WTC11 (cell line): ENCODE results near the gene KIF13A. TPM values are rescaled to one million over a fixed set of nuclear protein-coding genes. Genes with fewer than 3 reads are reported as not detected.

ENCODE experiments used
- ATAC-seq: fragments of 200-7000 bp; cut with Tn5 transposase; 2 replicates; pipeline ENCODE4 v1.10.0; 2021; ENCODE audit warnings: mild to moderate bottlenecking, moderate library complexity
- CTCF ChIA-PET: fragments of 300-600 bp; sonication (Branson Sonifier 250); formaldehyde crosslinking; loops from one replicate; lab custom pipeline; 2021; ENCODE audit warnings: antibody characterized with exemption; lab: Charles Lee
- POLR2A ChIA-PET: fragments of 350-600 bp; sonication (Branson Sonifier 250); formaldehyde crosslinking; loops from one replicate; lab custom pipeline; 2021; ENCODE audit warnings: antibody characterized with exemption; lab: Charles Lee
- DNase-seq: peaks from one replicate; pipeline ENCODE4 v3.0.0; 2021; ENCODE audit warnings: low spot score
- H3K27ac Mint-ChIP-seq: 2 replicates; pipeline ENCODE4 v1.8.0; 2021; ENCODE audit warnings: mixed read lengths
- H3K27me3 Mint-ChIP-seq: 2 replicates; pipeline ENCODE4 v1.8.0; 2021; ENCODE audit warnings: low read depth, mild to moderate bottlenecking, moderate library complexity, mixed read lengths
- H3K36me3 Mint-ChIP-seq: 2 replicates; pipeline ENCODE4 v1.8.0; 2021; ENCODE audit warnings: mixed read lengths
- H3K4me1 Mint-ChIP-seq: 2 replicates; pipeline ENCODE4 v1.8.0; 2022; ENCODE audit warnings: mixed read lengths
- H3K4me3 Mint-ChIP-seq: 2 replicates; pipeline ENCODE4 v1.8.0; 2021; ENCODE audit warnings: mild to moderate bottlenecking, moderate library complexity, mixed read lengths
- H3K9me3 Mint-ChIP-seq: 2 replicates; pipeline ENCODE4 v1.8.0; 2021; ENCODE audit warnings: mixed read lengths
- ATF1 ChIP-seq: sonication (generic); formaldehyde crosslinking; IDR thresholded peaks from 2 replicates; pipeline ENCODE4 v1.8.1; 2023; ENCODE audit warnings: mild to moderate bottlenecking, moderate library complexity, missing genetic modification reagents
- ETV6 ChIP-seq: sonication (generic); formaldehyde crosslinking; IDR thresholded peaks from 2 replicates; pipeline ENCODE4 v1.8.1; 2022; ENCODE audit warnings: mild to moderate bottlenecking, missing genetic modification reagents
- FOXK1 ChIP-seq: sonication (generic); formaldehyde crosslinking; IDR thresholded peaks from 2 replicates; pipeline ENCODE4 v1.8.0; 2022; ENCODE audit warnings: mild to moderate bottlenecking, moderate library complexity, missing genetic modification reagents
- JUN ChIP-seq: sonication (generic); formaldehyde crosslinking; IDR thresholded peaks from 2 replicates; pipeline ENCODE4 v1.8.0; 2023; ENCODE audit warnings: mild to moderate bottlenecking, missing genetic modification reagents
- NFYB ChIP-seq: sonication (generic); formaldehyde crosslinking; conservative IDR thresholded peaks from 2 replicates; pipeline ENCODE4 v1.8.0; 2022; ENCODE audit warnings: low read depth, missing genetic modification reagents
- NR2C2 ChIP-seq: sonication (generic); formaldehyde crosslinking; IDR thresholded peaks from 2 replicates; pipeline ENCODE4 v1.8.0; 2022; ENCODE audit warnings: mild to moderate bottlenecking, missing genetic modification reagents
- OVOL2 ChIP-seq: fragments of 250-450 bp; sonication (Bioruptor Pico); IDR thresholded peaks from 2 replicates; pipeline ENCODE4 v1.9.0; 2021; ENCODE audit warnings: mild to moderate bottlenecking, borderline replicate concordance
- SP1 ChIP-seq: sonication (generic); formaldehyde crosslinking; conservative IDR thresholded peaks from 2 replicates; pipeline ENCODE4 v1.8.1; 2022; ENCODE audit warnings: missing genetic modification reagents
- total RNA-seq: library from RNA; stranded (reverse); gene quantifications from 3 replicates; pipeline ENCODE4 v1.2.3, GENCODE V29; 2021
- TF ChIP-seq, protein P1 (sequence below): sonication (generic); formaldehyde crosslinking; IDR thresholded peaks from 2 replicates; pipeline ENCODE4 v1.8.0; 2023; ENCODE audit warnings: mild to moderate bottlenecking, missing genetic modification reagents
- TF ChIP-seq, protein P2 (sequence below): sonication (generic); formaldehyde crosslinking; conservative IDR thresholded peaks from 2 replicates; pipeline ENCODE4 v1.8.1; 2023; ENCODE audit warnings: mild to moderate bottlenecking, low read depth, missing genetic modification reagents, moderate library complexity
- TF ChIP-seq, protein P3 (sequence below): sonication (generic); formaldehyde crosslinking; IDR thresholded peaks from 2 replicates; pipeline ENCODE4 v1.8.1; 2022; ENCODE audit warnings: mild to moderate bottlenecking, missing genetic modification reagents, moderate library complexity, borderline replicate concordance
- TF ChIP-seq, protein P4 (sequence below): sonication (generic); formaldehyde crosslinking; IDR thresholded peaks from 2 replicates; pipeline ENCODE4 v1.8.0; 2022; ENCODE audit warnings: mild to moderate bottlenecking, missing genetic modification reagents
- TF ChIP-seq, protein P5 (sequence below): fragments of 250-450 bp; sonication (Bioruptor Pico); conservative IDR thresholded peaks from 2 replicates; pipeline ENCODE4 v1.9.0; 2021; ENCODE audit warnings: mild to moderate bottlenecking

Gene KIF13A
- total RNA-seq, 1 experiment from 2014 or later: 32.7 TPM

DNA sequence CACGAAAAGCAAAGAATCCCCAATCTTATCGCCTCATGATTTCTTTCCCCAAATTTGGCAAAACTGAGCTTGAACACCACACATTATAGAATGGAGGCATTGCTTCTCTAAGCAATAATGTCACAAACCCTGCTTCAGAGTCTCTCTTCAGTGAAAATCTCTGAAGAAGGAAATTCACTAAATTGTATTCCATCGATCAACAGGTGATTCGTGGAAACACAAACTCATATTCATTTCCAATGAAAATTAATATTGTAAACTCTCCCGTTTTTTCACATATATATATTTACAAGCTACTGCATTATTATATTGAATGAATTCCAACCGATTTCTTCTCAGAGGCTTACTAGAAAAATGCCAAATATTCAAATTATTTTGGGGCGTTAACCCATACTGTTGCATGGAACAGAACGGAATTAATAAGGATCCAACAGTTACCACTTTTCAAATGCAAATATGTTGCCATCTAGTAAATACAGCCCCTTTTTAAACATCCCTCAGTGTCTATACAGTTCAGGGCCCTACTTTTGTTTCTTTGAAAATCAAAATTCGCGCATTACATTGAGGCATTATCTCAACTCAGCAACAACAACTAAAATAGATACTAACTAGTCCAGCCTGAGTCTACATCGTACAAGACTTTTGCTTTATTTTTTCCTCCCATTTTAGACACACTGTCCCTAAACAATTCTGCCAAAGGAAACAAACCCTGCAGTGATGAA, 1.3 kb downstream of the KIF13A start (continued):
- TF ChIP-seq, protein P1, sequence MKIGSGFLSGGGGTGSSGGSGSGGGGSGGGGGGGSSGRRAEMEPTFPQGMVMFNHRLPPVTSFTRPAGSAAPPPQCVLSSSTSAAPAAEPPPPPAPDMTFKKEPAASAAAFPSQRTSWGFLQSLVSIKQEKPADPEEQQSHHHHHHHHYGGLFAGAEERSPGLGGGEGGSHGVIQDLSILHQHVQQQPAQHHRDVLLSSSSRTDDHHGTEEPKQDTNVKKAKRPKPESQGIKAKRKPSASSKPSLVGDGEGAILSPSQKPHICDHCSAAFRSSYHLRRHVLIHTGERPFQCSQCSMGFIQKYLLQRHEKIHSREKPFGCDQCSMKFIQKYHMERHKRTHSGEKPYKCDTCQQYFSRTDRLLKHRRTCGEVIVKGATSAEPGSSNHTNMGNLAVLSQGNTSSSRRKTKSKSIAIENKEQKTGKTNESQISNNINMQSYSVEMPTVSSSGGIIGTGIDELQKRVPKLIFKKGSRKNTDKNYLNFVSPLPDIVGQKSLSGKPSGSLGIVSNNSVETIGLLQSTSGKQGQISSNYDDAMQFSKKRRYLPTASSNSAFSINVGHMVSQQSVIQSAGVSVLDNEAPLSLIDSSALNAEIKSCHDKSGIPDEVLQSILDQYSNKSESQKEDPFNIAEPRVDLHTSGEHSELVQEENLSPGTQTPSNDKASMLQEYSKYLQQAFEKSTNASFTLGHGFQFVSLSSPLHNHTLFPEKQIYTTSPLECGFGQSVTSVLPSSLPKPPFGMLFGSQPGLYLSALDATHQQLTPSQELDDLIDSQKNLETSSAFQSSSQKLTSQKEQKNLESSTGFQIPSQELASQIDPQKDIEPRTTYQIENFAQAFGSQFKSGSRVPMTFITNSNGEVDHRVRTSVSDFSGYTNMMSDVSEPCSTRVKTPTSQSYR (CRISPR knock-in tag): no peak
- no peak for TF ChIP-seq FOXK1
- TF ChIP-seq, protein P2, sequence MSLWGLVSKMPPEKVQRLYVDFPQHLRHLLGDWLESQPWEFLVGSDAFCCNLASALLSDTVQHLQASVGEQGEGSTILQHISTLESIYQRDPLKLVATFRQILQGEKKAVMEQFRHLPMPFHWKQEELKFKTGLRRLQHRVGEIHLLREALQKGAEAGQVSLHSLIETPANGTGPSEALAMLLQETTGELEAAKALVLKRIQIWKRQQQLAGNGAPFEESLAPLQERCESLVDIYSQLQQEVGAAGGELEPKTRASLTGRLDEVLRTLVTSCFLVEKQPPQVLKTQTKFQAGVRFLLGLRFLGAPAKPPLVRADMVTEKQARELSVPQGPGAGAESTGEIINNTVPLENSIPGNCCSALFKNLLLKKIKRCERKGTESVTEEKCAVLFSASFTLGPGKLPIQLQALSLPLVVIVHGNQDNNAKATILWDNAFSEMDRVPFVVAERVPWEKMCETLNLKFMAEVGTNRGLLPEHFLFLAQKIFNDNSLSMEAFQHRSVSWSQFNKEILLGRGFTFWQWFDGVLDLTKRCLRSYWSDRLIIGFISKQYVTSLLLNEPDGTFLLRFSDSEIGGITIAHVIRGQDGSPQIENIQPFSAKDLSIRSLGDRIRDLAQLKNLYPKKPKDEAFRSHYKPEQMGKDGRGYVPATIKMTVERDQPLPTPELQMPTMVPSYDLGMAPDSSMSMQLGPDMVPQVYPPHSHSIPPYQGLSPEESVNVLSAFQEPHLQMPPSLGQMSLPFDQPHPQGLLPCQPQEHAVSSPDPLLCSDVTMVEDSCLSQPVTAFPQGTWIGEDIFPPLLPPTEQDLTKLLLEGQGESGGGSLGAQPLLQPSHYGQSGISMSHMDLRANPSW: no peak
- TF ChIP-seq, protein P3, sequence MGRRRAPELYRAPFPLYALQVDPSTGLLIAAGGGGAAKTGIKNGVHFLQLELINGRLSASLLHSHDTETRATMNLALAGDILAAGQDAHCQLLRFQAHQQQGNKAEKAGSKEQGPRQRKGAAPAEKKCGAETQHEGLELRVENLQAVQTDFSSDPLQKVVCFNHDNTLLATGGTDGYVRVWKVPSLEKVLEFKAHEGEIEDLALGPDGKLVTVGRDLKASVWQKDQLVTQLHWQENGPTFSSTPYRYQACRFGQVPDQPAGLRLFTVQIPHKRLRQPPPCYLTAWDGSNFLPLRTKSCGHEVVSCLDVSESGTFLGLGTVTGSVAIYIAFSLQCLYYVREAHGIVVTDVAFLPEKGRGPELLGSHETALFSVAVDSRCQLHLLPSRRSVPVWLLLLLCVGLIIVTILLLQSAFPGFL (CRISPR knock-in tag): no peak

DNA sequence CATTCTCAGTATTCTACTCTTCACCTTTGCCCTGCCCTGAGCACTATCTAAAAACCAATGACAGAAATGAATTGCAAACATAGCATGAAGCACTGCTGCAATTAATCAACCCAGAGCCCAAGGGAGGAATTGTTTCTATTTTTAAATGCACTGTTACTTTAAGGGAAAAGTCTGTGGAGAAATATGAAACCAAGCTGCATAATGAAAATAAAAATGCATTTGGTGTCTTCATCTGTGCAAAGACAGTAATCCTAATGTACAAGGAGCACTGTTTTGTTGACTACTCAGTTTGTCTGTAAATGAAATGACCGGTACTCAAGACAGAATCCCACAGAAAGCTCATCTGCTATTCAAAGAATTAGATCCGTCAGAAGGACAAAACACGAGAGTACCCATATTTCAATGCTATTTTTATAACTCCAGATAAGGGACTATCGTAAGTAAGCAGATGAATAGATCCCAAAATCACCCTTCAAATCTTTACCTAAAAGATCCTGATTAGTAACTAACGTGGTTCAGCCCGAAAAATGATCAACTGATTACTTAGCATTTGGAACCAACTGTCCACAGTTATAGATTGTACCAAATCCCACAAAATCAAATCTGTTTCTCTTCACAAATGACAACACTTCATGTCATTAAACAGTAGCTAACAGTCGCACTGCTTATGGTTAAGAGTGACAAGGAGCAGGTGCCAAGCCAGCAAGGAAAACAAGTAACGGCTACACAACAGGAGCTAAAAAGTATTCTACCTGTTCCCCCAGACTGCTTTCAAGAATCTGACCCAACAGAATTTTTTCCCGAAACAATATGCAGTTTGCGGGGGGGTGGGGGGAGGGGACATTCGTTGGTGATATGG, 2.4 kb downstream of the KIF13A start:
- Mint-ChIP-seq H3K27me3 (peaks cover 15% of the 10 kb centered on the region), H3K36me3 (no peaks in the 10 kb centered on the region), H3K9me3 (no peaks in the 10 kb centered on the region), H3K27ac (0 out of 2 replicates have a peak overlapping the region, but pooled peaks have one; percentile 22), H3K4me3 (peak overlapping the region; percentile 84), H3K4me1 (peaks cover 42% of the 10 kb centered on the region)
- TF ChIP-seq, protein P4, sequence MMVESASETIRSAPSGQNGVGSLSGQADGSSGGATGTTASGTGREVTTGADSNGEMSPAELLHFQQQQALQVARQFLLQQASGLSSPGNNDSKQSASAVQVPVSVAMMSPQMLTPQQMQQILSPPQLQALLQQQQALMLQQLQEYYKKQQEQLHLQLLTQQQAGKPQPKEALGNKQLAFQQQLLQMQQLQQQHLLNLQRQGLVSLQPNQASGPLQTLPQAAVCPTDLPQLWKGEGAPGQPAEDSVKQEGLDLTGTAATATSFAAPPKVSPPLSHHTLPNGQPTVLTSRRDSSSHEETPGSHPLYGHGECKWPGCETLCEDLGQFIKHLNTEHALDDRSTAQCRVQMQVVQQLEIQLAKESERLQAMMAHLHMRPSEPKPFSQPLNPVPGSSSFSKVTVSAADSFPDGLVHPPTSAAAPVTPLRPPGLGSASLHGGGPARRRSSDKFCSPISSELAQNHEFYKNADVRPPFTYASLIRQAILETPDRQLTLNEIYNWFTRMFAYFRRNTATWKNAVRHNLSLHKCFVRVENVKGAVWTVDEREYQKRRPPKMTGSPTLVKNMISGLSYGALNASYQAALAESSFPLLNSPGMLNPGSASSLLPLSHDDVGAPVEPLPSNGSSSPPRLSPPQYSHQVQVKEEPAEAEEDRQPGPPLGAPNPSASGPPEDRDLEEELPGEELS (CRISPR knock-in tag): no peak
- TF ChIP-seq ATF1 (CRISPR knock-in tag) (no peak), NR2C2 (CRISPR knock-in tag) (no peak), JUN (no peak), OVOL2 (no peak)
- DNase-seq (no peak), ATAC-seq (no peak)
- CTCF ChIA-PET: interaction anchor here (3.0 kb wide), 1 partner anchor 137 kb away, joined by 12 read pairs; the partner anchor contains the start of gene NHLRC1
- POLR2A ChIA-PET: no interaction called here

DNA sequence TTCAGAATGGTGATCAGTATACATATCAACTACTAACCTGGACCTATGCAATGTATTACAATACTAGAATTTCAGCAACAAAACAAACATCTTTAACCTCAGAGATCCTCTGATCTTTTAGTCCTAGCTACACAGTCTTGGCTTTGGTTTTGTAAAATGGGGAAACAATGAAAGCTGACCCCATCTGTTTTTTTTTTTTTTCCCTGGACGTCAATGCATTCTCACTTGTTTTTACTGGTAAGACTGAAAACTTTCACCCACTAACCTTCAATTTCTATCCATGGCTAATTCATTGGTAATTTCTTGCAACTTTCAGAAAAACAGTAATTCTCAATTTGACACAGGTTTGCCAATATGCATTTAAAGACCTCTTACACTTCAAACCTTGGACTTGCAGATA, 3.0 kb downstream of the KIF13A start:
- H3K9me3 Mint-ChIP-seq: no peaks in the 10 kb centered on the region
- ATAC-seq: no peak
- POLR2A ChIA-PET: no interaction called here
- peaks cover 12% of the 10 kb centered on the region for H3K27me3 Mint-ChIP-seq
- no peak for DNase-seq
- no peaks in the 10 kb centered on the region for H3K36me3 Mint-ChIP-seq
- H3K4me1 Mint-ChIP-seq: peaks cover 45% of the 10 kb centered on the region
- H3K27ac Mint-ChIP-seq: no peak overlapping the region
- TF ChIP-seq NFYB (CRISPR knock-in tag) (no peak), ETV6 (CRISPR knock-in tag) (no peak), SP1 (no peak), NR2C2 (CRISPR knock-in tag) (no peak)
- TF ChIP-seq, protein P5, sequence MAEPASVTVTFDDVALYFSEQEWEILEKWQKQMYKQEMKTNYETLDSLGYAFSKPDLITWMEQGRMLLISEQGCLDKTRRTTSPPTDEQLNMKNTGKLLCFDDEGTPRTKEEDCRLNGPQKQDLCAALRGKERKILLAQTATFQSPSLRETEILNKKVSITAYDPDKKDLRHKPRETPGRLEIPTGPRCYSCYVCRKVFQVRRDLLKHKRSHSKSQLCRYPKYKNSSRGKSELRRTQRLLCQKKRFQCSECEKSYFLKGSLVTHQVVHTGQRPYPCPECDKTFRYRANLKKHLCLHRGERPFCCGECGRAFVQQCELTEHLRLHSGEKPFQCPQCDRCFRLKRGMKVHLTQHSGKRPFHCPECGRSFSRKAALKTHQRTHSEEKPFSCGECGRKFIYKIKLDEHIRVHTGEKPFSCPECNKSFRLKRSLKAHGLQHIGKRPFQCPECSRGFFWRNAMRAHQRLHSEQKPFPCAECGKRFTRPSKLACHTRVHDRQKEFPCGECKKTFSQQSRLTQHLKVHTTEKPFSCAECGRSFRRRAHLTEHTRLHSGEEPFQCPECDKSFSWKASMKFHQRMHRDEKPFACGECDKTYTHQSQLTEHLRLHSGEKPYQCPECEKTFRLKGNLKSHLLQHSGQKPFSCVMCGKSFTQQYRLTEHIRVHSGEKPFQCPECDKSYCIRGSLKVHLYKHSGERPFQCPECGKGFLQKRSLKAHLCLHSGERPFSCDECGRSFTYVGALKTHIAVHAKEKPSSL (CRISPR knock-in tag): no peak
- H3K4me3 Mint-ChIP-seq: no peak overlapping the region
- CTCF ChIA-PET: no interaction called here
